ENCODE data around the gene TMEM269. TPM values are rescaled to one million over a fixed set of nuclear protein-coding genes. Genes with fewer than 3 reads are reported as not detected.

Gene TMEM269
- total RNA-seq, 4 donors from 2014 or later = not detected

GRCh38 chr1:42745851-42746250 is 38.9 kb upstream of the TMEM269 start:
- no peak for DNase-seq
- H3K36me3 ChIP-seq = peaks cover 0 to 23% (median 0%) of the 10 kb centered on the region in 3 donors
- H3K4me1 ChIP-seq = no peaks in the 10 kb centered on the region
- H3K27ac ChIP-seq = no peak overlapping the region
- no peak overlapping the region for H3K4me3 ChIP-seq
- H3K9me3 ChIP-seq = no peaks in the 10 kb centered on the region
- TF ChIP-seq POLR2A (IDR thresholded peaks at IDR 0.05) (no peak), CTCF (IDR thresholded peaks at IDR 0.05) (no peak)
- no peaks in the 10 kb centered on the region for H3K27me3 ChIP-seq

GRCh38 chr1:42746436-42747105 is 38.2 kb upstream of the TMEM269 start:
- TF ChIP-seq POLR2A (IDR thresholded peaks at IDR 0.05) (no peak), CTCF (IDR thresholded peaks at IDR 0.05) (no peak)
- H3K4me1 ChIP-seq = no peaks in the 10 kb centered on the region
- no peaks in the 10 kb centered on the region for H3K27me3 ChIP-seq
- H3K9me3 ChIP-seq = no peaks in the 10 kb centered on the region
- H3K36me3 ChIP-seq = peaks cover 0 to 25% (median 0%) of the 10 kb centered on the region in 3 donors
- no peak overlapping the region for H3K4me3 ChIP-seq
- DNase-seq = no peak
- H3K27ac ChIP-seq = no peak overlapping the region

GRCh38 chr1:42747125-42747524 is 37.7 kb upstream of the TMEM269 start:
- Histone ChIP-seq H3K9me3 (no peaks in the 10 kb centered on the region), H3K4me1 (no peaks in the 10 kb centered on the region), H3K4me3 (no peak overlapping the region), H3K27me3 (no peaks in the 10 kb centered on the region), H3K36me3 (peaks cover 0 to 30% (median 0%) of the 10 kb centered on the region in 3 donors), H3K27ac (no peak overlapping the region)
- TF ChIP-seq CTCF (IDR thresholded peaks at IDR 0.05) (peak; percentile 11 to 81 (median 68)), POLR2A (IDR thresholded peaks at IDR 0.05) (no peak)
- peak in 2 of 3 donors; percentile 72 to 73 for DNase-seq

- TF ChIP-seq CTCF (IDR thresholded peaks at IDR 0.05) (no peak), POLR2A (IDR thresholded peaks at IDR 0.05) (no peak)
- Histone ChIP-seq H3K9me3 (no peaks in the 10 kb centered on the region), H3K27me3 (no peaks in the 10 kb centered on the region), H3K4me1 (no peaks in the 10 kb centered on the region), H3K4me3 (no peak overlapping the region), H3K27ac (no peak overlapping the region), H3K36me3 (peaks cover 0 to 35% (median 0%) of the 10 kb centered on the region in 3 donors)
- DNase-seq = no peak
These were observed 36.8 kb upstream of the TMEM269 start for GRCh38 chr1:42748021-42748420.

- Histone ChIP-seq H3K4me3 (no peak overlapping the region), H3K27ac (no peak overlapping the region), H3K4me1 (peaks cover 0 to 5% (median 0%) of the 10 kb centered on the region in 4 donors), H3K36me3 (peaks cover 0 to 42% (median 0%) of the 10 kb centered on the region in 3 donors), H3K9me3 (no peaks in the 10 kb centered on the region), H3K27me3 (no peaks in the 10 kb centered on the region)
- TF ChIP-seq CTCF (IDR thresholded peaks at IDR 0.05) = no peak
- TF ChIP-seq POLR2A (IDR thresholded peaks at IDR 0.05) = no peak
- DNase-seq = no peak
These were observed 36.1 kb upstream of the TMEM269 start for GRCh38 chr1:42748461-42749410.

Data from Peyer's patch (tissue), 4 donors.